Ascending aorta (tissue), 2 donors: ENCODE measurements around the gene TMEM208. TPM values are rescaled to one million over a fixed set of nuclear protein-coding genes. Genes with fewer than 3 reads are reported as not detected.

ENCODE experiments used
- DNase-seq, 2 donors: peaks; one replicate each; pipeline ENCODE4 v3.0.0-alpha.2; 2019; ENCODE audit warnings: low spot score in 2 of 2
- H3K27ac ChIP-seq, 2 donors: fragments of 200-600 bp; sonication (generic); one replicate each; pipeline ENCODE4 v1.5.1; 2016 to 2017; ENCODE audit warnings: mild to moderate bottlenecking in 1 of 2
- H3K27me3 ChIP-seq: fragments of 200-600 bp; sonication (generic); one replicate; pipeline ENCODE4 v1.5.1; 2017
- H3K36me3 ChIP-seq, 2 donors: fragments of 200-600 bp; sonication (generic); one replicate each; pipeline ENCODE4 v1.5.1; 2016
- H3K4me1 ChIP-seq, 2 donors: fragments of 200-600 bp; sonication (generic); one replicate each; pipeline ENCODE4 v1.5.1; 2016 to 2017; ENCODE audit warnings: mild to moderate bottlenecking in 1 of 2
- H3K4me3 ChIP-seq, 2 donors: fragments of 200-600 bp; sonication (generic); one replicate each; pipeline ENCODE4 v1.5.1; 2016 to 2017; ENCODE audit warnings: mild to moderate bottlenecking in 1 of 2
- H3K9me3 ChIP-seq, 2 donors: fragments of 200-600 bp; sonication (generic); one replicate each; pipeline ENCODE4 v1.5.1; 2016
- intact Hi-C: fragments of 100-400 bp; cut with DNase I; formaldehyde crosslinking; loops from one replicate; pipeline ENCODE4 v1.15.1; 2023
- total RNA-seq: library from RNA; depleted of rRNA; stranded (reverse); fragments of >200 nt; gene quantifications from one replicate; pipeline ENCODE4 v1.1.0, GENCODE V29; 2016
- TF ChIP-seq, protein P1 (sequence below), 3 experiments: fragments of 200-600 bp in 2 of 3; fragments of 450-650 bp in 1 of 3; sonication (generic) in 2 of 3; IDR thresholded peaks; one replicate each; pipeline ENCODE4 v1.5.1; 2016 to 2019; ENCODE audit warnings: antibody characterized with exemption in 3 of 3, mild to moderate bottlenecking in 1 of 3, moderate library complexity in 1 of 3

TMEM208 gene
- total RNA-seq, 1 donor from 2014 or later, result 8.3 TPM

DNA sequence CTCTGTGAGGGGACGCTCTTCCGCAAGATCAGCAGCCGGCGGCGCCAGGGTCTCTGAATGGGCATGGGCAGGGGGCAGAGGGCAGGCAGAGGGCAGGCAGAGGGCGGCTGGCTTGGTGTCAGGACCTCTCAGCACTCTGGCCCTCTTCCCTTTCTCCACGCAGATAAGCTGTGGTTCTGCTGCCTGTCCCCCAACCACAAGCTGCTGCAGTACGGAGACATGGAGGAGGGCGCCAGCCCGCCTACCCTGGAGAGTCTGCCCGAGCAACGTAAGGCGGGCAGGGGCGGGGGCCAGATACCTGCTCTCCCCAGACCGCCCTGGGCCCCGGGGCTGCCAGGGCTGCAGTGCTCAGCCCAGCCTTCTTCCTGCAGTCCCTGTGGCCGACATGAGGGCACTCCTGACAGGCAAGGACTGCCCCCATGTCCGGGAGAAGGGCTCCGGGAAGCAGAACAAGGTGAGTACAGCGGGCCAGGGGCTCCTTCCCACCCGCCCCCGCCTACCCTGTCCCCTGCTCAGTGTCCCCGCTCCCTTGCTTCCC lies 23.9 kb upstream of the TMEM208 start:
- Histone ChIP-seq H3K4me3 (no peak overlapping the region), H3K27ac (no peak overlapping the region), H3K9me3 (no peaks in the 10 kb centered on the region), H3K4me1 (peaks cover 0 to 3% of the 10 kb centered on the region in 2 donors), H3K27me3 (no peaks in the 10 kb centered on the region), H3K36me3 (peaks cover 24 to 50% of the 10 kb centered on the region in 2 donors)
- intact Hi-C loops, result no loop called here
- TF ChIP-seq, protein P1, sequence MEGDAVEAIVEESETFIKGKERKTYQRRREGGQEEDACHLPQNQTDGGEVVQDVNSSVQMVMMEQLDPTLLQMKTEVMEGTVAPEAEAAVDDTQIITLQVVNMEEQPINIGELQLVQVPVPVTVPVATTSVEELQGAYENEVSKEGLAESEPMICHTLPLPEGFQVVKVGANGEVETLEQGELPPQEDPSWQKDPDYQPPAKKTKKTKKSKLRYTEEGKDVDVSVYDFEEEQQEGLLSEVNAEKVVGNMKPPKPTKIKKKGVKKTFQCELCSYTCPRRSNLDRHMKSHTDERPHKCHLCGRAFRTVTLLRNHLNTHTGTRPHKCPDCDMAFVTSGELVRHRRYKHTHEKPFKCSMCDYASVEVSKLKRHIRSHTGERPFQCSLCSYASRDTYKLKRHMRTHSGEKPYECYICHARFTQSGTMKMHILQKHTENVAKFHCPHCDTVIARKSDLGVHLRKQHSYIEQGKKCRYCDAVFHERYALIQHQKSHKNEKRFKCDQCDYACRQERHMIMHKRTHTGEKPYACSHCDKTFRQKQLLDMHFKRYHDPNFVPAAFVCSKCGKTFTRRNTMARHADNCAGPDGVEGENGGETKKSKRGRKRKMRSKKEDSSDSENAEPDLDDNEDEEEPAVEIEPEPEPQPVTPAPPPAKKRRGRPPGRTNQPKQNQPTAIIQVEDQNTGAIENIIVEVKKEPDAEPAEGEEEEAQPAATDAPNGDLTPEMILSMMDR (IDR thresholded peaks at IDR 0.05), result no peak
- DNase-seq, result no peak

DNA sequence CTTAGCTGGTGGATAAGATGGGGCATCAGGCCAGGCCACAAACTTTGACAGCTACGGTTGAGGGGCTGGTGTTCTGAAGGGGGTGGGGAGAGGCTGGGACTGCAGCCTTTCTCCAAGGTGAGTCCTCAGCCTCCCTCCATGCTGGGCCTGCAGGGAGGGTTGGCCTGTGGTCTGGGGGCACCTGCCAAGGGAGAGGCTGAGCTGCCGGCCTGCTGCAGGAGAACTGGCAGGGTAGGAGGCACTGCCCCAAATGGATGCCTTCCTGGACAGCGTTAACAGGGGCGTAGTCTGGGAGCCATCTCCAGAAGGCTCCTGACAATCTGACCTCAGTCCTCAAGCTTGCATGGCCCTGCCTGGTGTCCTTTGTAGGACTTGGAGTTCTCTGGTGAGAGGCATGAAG lies 22.9 kb upstream of the TMEM208 start:
- TF ChIP-seq, protein P1 (IDR thresholded peaks at IDR 0.05), result no peak
- H3K27me3 ChIP-seq, result no peaks in the 10 kb centered on the region
- H3K9me3 ChIP-seq, result no peaks in the 10 kb centered on the region
- no peak for DNase-seq
- peaks cover 0 to under 1% of the 10 kb centered on the region in 2 donors for H3K4me1 ChIP-seq
- no peak overlapping the region for H3K27ac ChIP-seq
- peaks cover 20 to 45% of the 10 kb centered on the region in 2 donors for H3K36me3 ChIP-seq
- intact Hi-C loops, result no loop called here
- H3K4me3 ChIP-seq, result no peak overlapping the region

DNA sequence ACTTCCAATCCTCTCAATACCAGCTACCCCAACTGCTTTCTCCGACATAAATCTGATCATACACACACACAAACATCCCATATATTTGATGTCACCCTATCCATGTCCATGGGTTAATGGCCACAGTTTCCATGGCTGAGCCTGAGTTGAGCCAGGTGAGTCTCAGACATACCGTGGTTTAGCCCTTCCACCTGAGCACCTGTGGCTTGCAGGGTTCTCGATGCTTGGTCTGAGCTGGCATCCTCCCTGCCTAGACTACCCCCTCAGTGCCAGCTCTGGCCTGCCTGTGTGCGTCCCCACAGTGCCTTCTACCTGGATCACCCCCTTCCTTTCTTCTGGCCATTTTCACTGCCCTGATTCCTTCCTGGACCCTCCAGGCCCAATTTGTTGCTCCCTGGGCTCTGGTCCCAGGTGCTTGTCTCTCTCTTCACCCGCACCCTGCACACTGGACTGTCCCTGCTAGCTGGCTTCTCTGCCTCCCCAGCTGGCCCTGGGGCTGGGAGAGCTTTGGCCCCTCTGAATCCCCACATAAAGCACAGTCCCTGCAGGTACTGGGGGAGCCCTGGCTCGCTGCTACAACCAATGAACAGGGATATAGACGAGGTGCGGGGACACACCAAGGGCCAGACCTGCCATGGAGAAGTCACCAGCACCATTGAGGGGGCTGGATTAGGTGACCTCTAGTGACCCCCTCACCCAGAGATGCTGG lies 20.6 kb upstream of the TMEM208 start:
- Histone ChIP-seq H3K9me3 (no peaks in the 10 kb centered on the region), H3K4me1 (no peaks in the 10 kb centered on the region), H3K36me3 (peaks cover 18 to 46% of the 10 kb centered on the region in 2 donors), H3K4me3 (no peak overlapping the region), H3K27me3 (no peaks in the 10 kb centered on the region), H3K27ac (no peak overlapping the region)
- TF ChIP-seq, protein P1 (IDR thresholded peaks at IDR 0.05), result no peak
- DNase-seq, result no peak
- intact Hi-C loops, result no loop called here

DNA sequence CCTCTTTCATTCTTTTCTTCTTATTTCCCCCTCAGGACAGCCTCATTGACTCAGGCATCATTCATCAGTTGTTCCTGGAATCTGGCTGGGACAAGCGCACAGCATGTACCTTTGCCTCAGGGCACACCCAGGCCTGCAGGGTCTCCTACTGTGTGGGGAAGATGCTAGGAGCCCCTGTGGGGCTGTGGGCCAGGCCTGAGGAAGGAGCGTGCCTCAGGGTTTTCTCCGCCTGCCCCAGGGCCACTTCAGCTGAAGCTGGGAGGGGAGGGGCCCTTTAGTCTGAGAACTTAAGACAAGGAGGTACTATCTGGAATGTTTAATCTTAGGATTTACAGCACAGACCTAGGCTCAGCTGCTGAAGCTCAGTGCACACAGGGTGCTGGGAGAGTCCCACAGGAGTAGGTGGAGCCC lies 20.1 kb upstream of the TMEM208 start:
- TF ChIP-seq, protein P1 (IDR thresholded peaks at IDR 0.05), result no peak
- H3K4me3 ChIP-seq, result no peak overlapping the region
- H3K4me1 ChIP-seq, result no peaks in the 10 kb centered on the region
- H3K9me3 ChIP-seq, result no peaks in the 10 kb centered on the region
- H3K36me3 ChIP-seq, result peaks cover 14 to 40% of the 10 kb centered on the region in 2 donors
- no peak overlapping the region for H3K27ac ChIP-seq
- intact Hi-C loops, result no loop called here
- H3K27me3 ChIP-seq, result no peaks in the 10 kb centered on the region
- DNase-seq, result no peak

GRCh38 chr16:67207249-67208091 lies 19.5 kb upstream of the TMEM208 start:
- H3K9me3 ChIP-seq, result no peaks in the 10 kb centered on the region
- DNase-seq, result no peak
- no peak overlapping the region for H3K27ac ChIP-seq
- H3K27me3 ChIP-seq, result no peaks in the 10 kb centered on the region
- H3K36me3 ChIP-seq, result peaks cover 8 to 35% of the 10 kb centered on the region in 2 donors
- H3K4me1 ChIP-seq, result no peaks in the 10 kb centered on the region
- intact Hi-C loops, result no loop called here
- TF ChIP-seq, protein P1 (IDR thresholded peaks at IDR 0.05), result no peak
- H3K4me3 ChIP-seq, result no peak overlapping the region
